Testis (tissue), 2 donors: Measurements from ENCODE around the gene XPO5.

Experiments
- POLR2A ChIP-seq: fragments of 450-650 bp; IDR thresholded peaks from one replicate; pipeline ENCODE4 v1.6.1; 2017; ENCODE audit warnings: antibody characterized with exemption, mild to moderate bottlenecking, moderate library complexity
- TF ChIP-seq, protein P1 (sequence below), 3 experiments: fragments of 450-650 bp in 2 of 3; fragments of 200-600 bp in 1 of 3; sonication (generic) in 1 of 3; IDR thresholded peaks; one replicate each; pipeline ENCODE4 v1.5.1; 2016 to 2019; ENCODE audit warnings: antibody characterized with exemption in 3 of 3, mild to moderate bottlenecking in 2 of 3, moderate library complexity in 1 of 3

DNA sequence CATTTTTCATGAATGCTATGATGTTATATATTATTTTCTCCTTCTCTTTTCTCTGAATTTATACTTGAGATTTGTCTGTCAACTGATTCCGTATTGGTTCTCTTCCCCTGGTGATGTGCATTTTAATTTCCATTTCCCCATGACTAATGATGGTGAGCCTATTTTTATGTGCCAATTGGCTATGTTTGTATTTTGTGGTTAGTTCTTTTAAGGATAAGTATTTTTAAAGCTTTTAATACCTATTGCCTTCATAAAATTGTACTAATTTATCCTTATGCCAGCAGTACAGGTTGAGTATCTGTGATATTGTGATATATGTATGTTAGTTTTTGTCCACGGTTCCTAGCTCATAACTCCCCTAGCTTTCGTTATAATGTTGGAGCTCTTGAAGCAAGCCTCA is 2.9 kb upstream of the XPO5 start:
- TF ChIP-seq, protein P1, sequence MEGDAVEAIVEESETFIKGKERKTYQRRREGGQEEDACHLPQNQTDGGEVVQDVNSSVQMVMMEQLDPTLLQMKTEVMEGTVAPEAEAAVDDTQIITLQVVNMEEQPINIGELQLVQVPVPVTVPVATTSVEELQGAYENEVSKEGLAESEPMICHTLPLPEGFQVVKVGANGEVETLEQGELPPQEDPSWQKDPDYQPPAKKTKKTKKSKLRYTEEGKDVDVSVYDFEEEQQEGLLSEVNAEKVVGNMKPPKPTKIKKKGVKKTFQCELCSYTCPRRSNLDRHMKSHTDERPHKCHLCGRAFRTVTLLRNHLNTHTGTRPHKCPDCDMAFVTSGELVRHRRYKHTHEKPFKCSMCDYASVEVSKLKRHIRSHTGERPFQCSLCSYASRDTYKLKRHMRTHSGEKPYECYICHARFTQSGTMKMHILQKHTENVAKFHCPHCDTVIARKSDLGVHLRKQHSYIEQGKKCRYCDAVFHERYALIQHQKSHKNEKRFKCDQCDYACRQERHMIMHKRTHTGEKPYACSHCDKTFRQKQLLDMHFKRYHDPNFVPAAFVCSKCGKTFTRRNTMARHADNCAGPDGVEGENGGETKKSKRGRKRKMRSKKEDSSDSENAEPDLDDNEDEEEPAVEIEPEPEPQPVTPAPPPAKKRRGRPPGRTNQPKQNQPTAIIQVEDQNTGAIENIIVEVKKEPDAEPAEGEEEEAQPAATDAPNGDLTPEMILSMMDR (IDR thresholded peaks at IDR 0.05) = no peak
- TF ChIP-seq POLR2A = no peak
